GM19025 (cell line): ENCODE measurements around the gene CWC27.

Source experiments
- ATAC-seq: cut with Tn5 transposase; IDR thresholded peaks from one replicate; pipeline ENCODE4 v1.9.1; 2021; ENCODE audit warnings: mild to moderate bottlenecking, low read depth, moderate library complexity; ENCODE audit not compliant: unreplicated experiment

The CWC27 gene

GRCh38 chr5:64968591-64969110 is 199.9 kb downstream of the CWC27 start:
- no peak for ATAC-seq

GRCh38 chr5:64969578-64969977 is 200.8 kb downstream of the CWC27 start:
- no peak for ATAC-seq

GRCh38 chr5:64971513-64971912 is 202.8 kb downstream of the CWC27 start:
- ATAC-seq = no peak

GRCh38 chr5:64971990-64972389 is 203.3 kb downstream of the CWC27 start:
- ATAC-seq = no peak

- ATAC-seq = no peak
These were observed 203.9 kb downstream of the CWC27 start for GRCh38 chr5:64972591-64972990.

GRCh38 chr5:64973215-64973614 is 204.5 kb downstream of the CWC27 start:
- ATAC-seq = no peak

- ATAC-seq = no peak
These were observed 209.0 kb downstream of the CWC27 start for GRCh38 chr5:64977779-64978178.

- no peak for ATAC-seq
These were observed 209.8 kb downstream of the CWC27 start for GRCh38 chr5:64978546-64978945.

- ATAC-seq = no peak
These were observed 210.8 kb downstream of the CWC27 start for GRCh38 chr5:64979531-64979930.

GRCh38 chr5:64980176-64980575 is 211.4 kb downstream of the CWC27 start:
- ATAC-seq = no peak

GRCh38 chr5:64987768-64988167 is 219.0 kb downstream of the CWC27 start:
- ATAC-seq = no peak

- ATAC-seq = no peak
These were observed 240.5 kb downstream of the CWC27 start for GRCh38 chr5:65009207-65009606.

GRCh38 chr5:65010841-65011240 is 242.1 kb downstream of the CWC27 start:
- ATAC-seq = no peak

- no peak for ATAC-seq
These were observed 243.7 kb downstream of the CWC27 start for GRCh38 chr5:65012301-65012892.

GRCh38 chr5:65013166-65013565 is 244.4 kb downstream of the CWC27 start:
- ATAC-seq = no peak

GRCh38 chr5:65014769-65015168 is 246.0 kb downstream of the CWC27 start:
- no peak for ATAC-seq

- no peak for ATAC-seq
These were observed 247.0 kb downstream of the CWC27 start for GRCh38 chr5:65015767-65016166.

- no peak for ATAC-seq
These were observed 248.9 kb downstream of the CWC27 start for GRCh38 chr5:65017636-65018035.

GRCh38 chr5:65018763-65019162 is 250.0 kb downstream of the CWC27 start:
- ATAC-seq = no peak

GRCh38 chr5:65020492-65020891 is 251.8 kb downstream of the CWC27 start:
- ATAC-seq = no peak

- ATAC-seq = no peak
These were observed 252.9 kb downstream of the CWC27 start for GRCh38 chr5:65021527-65022226.

GRCh38 chr5:65022932-65023331 is 254.2 kb downstream of the CWC27 start:
- ATAC-seq = no peak
